Measurements from ENCODE around the gene TBC1D22B. TPM values are rescaled to one million over a fixed set of nuclear protein-coding genes. Genes with fewer than 3 reads are reported as not detected.
"Not testable (repeated sequence)": the region's sequence is repeated elsewhere in the genome, so short reads cannot be mapped to it uniquely, and the experiment has no call there.

Gene TBC1D22B
- total and polyA plus RNA-seq, 2 donors (not counting 3 experiments of a cell fraction or from before 2014, with no cell fraction given) = 13.1 to 13.6 TPM

- no peak overlapping the region for H3K9ac ChIP-seq (replicated peaks; ENCODE audit: extremely low read depth, insufficient read depth, low read length)
- DNase-seq (ENCODE audit: low read depth, low spot score) (no peak), FAIRE-seq (no peak)
- TF ChIP-seq FOS (IDR thresholded peaks at IDR 0.05; ENCODE audit: borderline replicate concordance, insufficient read depth, low read length) (no peak), JUN (IDR thresholded peaks at IDR 0.05; ENCODE audit: borderline replicate concordance, insufficient read depth, insufficient read length, low read depth) (no peak), CTCF (IDR thresholded peaks at IDR 0.05; ENCODE audit: extremely low read depth in 1 of 2, insufficient read depth in 1 of 2, low read depth in 1 of 2, low read length in 2 of 2) (no peak)
- POLR2A ChIA-PET = no interaction called here
- H3K27me3 ChIP-seq (ENCODE audit: control insufficient read depth in 2 of 2, insufficient read depth in 2 of 2, low read length in 2 of 2) = no peaks in the 10 kb centered on the region
- no TSS peak for BruUV-seq (replicated peaks)
- H3K36me3 ChIP-seq (ENCODE audit: control insufficient read depth in 2 of 2, extremely low read depth in 1 of 2, insufficient read depth in 2 of 2, low read length in 2 of 2) = peaks cover 3 to 10% of the 10 kb centered on the region in 2 experiments
- no peak overlapping the region for H3K27ac ChIP-seq (ENCODE audit: insufficient read depth, low read depth, low read length)
- CTCF ChIA-PET = interaction anchor here (1.1 kb wide), 1 partner anchor 32 kb away, joined by 3 read pairs; no protein-coding TSS in a partner anchor
- no peaks in the 10 kb centered on the region for H3K9me3 ChIP-seq (replicated peaks; ENCODE audit: control insufficient read depth, insufficient read depth, low read length)
- no peak overlapping the region for H3K4me3 ChIP-seq (replicated peaks in 1 of 3; ENCODE audit: insufficient read depth in 1 of 3, low read depth in 1 of 3, low read length in 3 of 3)
- H2AFZ ChIP-seq (ENCODE audit: low read depth, low read length) = no peak overlapping the region
- intact Hi-C loops (cut with micrococcal nuclease) = no loop called here
- H3K4me1 ChIP-seq (ENCODE audit: control insufficient read depth, extremely low read depth, insufficient read depth, low read length) = no peaks in the 10 kb centered on the region
- H3K9me1 ChIP-seq (replicated peaks; ENCODE audit: control insufficient read depth, extremely low read depth, insufficient read depth, low read length) = no peaks in the 10 kb centered on the region
- H4K20me1 ChIP-seq (replicated peaks; ENCODE audit: control insufficient read depth, extremely low read depth, insufficient read depth, low read length) = no peaks in the 10 kb centered on the region
- no peaks in the 10 kb centered on the region for H3K79me2 ChIP-seq (ENCODE audit: control insufficient read depth, insufficient read depth, low read length)
- H3K4me2 ChIP-seq (ENCODE audit: insufficient read depth, low read length) = no peak overlapping the region
- dilution Hi-C loops (cut with MboI; ENCODE audit: extremely low pct_ligation_motif_present, low sequenced_read_pairs) = no loop called here
These were observed 76.5 kb downstream of the TBC1D22B start for GRCh38 chr6:37334047-37334446.

GRCh38 chr6:37338317-37338716, 80.7 kb downstream of the TBC1D22B start:
- FAIRE-seq; intact Hi-C loops (cut with micrococcal nuclease); H3K4me1 ChIP-seq (ENCODE audit: control insufficient read depth, extremely low read depth, insufficient read depth, low read length); H3K27ac ChIP-seq (ENCODE audit: insufficient read depth, low read depth, low read length); H3K9ac ChIP-seq (replicated peaks; ENCODE audit: extremely low read depth, insufficient read depth, low read length); POLR2A ChIA-PET; H3K9me3 ChIP-seq (replicated peaks; ENCODE audit: control insufficient read depth, insufficient read depth, low read length); H3K36me3 ChIP-seq (ENCODE audit: control insufficient read depth in 2 of 2, extremely low read depth in 1 of 2, insufficient read depth in 2 of 2, low read length in 2 of 2); CTCF ChIA-PET; H3K79me2 ChIP-seq (ENCODE audit: control insufficient read depth, insufficient read depth, low read length); H3K9me1 ChIP-seq (replicated peaks; ENCODE audit: control insufficient read depth, extremely low read depth, insufficient read depth, low read length); dilution Hi-C loops (cut with MboI; ENCODE audit: extremely low pct_ligation_motif_present, low sequenced_read_pairs); H2AFZ ChIP-seq (ENCODE audit: low read depth, low read length); BruUV-seq (replicated peaks); DNase-seq (ENCODE audit: low read depth, low spot score); H4K20me1 ChIP-seq (replicated peaks; ENCODE audit: control insufficient read depth, extremely low read depth, insufficient read depth, low read length); H3K4me3 ChIP-seq (replicated peaks in 1 of 3; ENCODE audit: insufficient read depth in 1 of 3, low read depth in 1 of 3, low read length in 3 of 3); H3K4me2 ChIP-seq (ENCODE audit: insufficient read depth, low read length): not testable (repeated sequence)
- H3K27me3 ChIP-seq (ENCODE audit: control insufficient read depth in 2 of 2, insufficient read depth in 2 of 2, low read length in 2 of 2) = peaks cover 2 to 11% of the 10 kb centered on the region in 2 experiments

All from endothelial cell of umbilical vein (primary cell).